Left cardiac atrium (tissue), 4 donors: ENCODE measurements around the gene FAM124A. TPM values are rescaled to one million over a fixed set of nuclear protein-coding genes. Genes with fewer than 3 reads are reported as not detected.

Source experiments
- ATAC-seq, 2 donors: fragments of 200-7000 bp; cut with Tn5 transposase; one replicate each; pipeline ENCODE4 v1.9.1; 2020; ENCODE audit warnings: mild to moderate bottlenecking in 2 of 2, moderate library complexity in 2 of 2
- DNase-seq: peaks from one replicate; pipeline ENCODE4 v3.0.0-alpha.2; 2020
- intact Hi-C, 2 donors: fragments of 100-400 bp; cut with DNase I; formaldehyde crosslinking; loops; one replicate each; pipeline versions ENCODE4 v1.14.1 to v1.15.1; 2022 to 2023
- total RNA-seq, 2 donors: library from RNA; stranded (reverse); fragmentation: NEBNext Ultra II Directional; extraction: Animal tissue kit (Norgen Biotek cat#: 25700); gene quantifications; one replicate each; pipeline ENCODE4 v1.2.1, GENCODE V29; 2021
- donor health status: DM: no; HTN: yes; CAD: no.
- donor health status: DM: no; HTN: yes; CAD: no; lungs with severe emphysema.
- donor health status: DM: yes; HTN: yes; CAD: no.
- donor health status: Dilated cardiomyopathy.

FAM124A gene
- total RNA-seq, 2 donors from 2014 or later = 5.9 to 10.0 TPM

DNA sequence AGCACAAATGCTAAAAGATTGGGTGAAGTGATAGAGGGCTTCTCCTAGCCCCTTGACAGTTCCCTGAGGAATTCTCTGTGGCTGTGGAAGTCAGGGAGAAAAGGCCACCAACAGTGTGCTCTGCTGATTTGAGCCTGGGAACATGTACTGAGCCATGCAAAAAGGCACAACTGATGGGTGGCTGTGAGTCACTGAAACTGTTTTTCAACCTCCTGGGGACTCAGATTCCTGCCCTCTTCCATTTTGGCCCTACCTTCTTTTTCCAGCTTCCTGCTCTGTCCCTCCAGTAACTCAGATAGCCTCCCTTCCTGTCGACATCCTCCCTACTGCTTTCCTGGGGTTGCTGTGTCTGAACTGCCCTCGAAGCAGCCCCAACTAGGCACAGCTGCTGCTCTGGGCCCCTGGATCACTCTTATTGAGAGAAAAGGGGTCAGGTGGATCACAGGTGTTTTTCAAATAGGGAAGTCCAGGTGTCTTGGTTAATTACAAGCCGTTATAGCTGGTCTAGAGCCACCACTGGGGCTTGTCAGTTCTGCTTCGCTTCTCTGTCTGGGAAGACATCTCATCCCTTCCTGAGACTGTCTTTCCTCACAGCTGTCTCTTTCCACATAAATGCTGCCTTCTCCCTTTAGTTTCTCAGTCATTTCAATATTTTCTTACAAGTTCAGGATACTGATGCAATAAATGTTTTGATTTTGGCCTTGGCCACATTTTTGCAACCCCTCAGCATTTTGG is 13.7 kb downstream of the FAM124A start:
- no peak for DNase-seq
- peak in 1 of 2 donors; percentile 42 for ATAC-seq
- intact Hi-C loops = loop anchor here in 1 of 2 donors (5.0 kb wide), 1 partner anchor 556 kb away; no protein-coding TSS in a partner anchor

DNA sequence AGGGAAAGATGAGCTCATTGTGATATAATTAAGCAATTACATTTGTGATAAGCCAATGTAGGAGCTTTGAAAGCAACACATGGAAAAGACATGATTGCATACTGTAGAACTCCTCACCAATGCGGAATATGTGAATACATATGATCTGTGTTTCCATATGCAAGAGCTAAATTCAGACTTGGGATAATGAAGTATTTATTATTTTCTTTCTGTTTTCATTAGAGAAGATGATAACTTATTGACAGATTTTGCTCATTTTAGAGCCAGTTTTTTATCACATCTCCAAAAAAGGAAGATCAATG is 14.2 kb downstream of the FAM124A start:
- ATAC-seq (peak in 1 of 2 donors; percentile 9), DNase-seq (no peak)
- intact Hi-C loops = loop anchor here in 1 of 2 donors (5.0 kb wide), 1 partner anchor 556 kb away; no protein-coding TSS in a partner anchor

- ATAC-seq (no peak), DNase-seq (no peak)
- intact Hi-C loops = loop anchor here in 1 of 2 donors (5.0 kb wide), 1 partner anchor 555 kb away; no protein-coding TSS in a partner anchor
Observed at GRCh38 chr13:51237386-51237785, 15.2 kb downstream of the FAM124A start.

- intact Hi-C loops = loop anchor here in 1 of 2 donors (5.0 kb wide), 1 partner anchor 554 kb away; no protein-coding TSS in a partner anchor
- DNase-seq (no peak), ATAC-seq (peak; percentile 39 to 64)
Observed at GRCh38 chr13:51237887-51238286, 15.7 kb downstream of the FAM124A start.

GRCh38 chr13:51240178-51240577 is 18.0 kb downstream of the FAM124A start:
- ATAC-seq = peak in 1 of 2 donors; percentile 65
- intact Hi-C loops = no loop called here
- DNase-seq = no peak

DNA sequence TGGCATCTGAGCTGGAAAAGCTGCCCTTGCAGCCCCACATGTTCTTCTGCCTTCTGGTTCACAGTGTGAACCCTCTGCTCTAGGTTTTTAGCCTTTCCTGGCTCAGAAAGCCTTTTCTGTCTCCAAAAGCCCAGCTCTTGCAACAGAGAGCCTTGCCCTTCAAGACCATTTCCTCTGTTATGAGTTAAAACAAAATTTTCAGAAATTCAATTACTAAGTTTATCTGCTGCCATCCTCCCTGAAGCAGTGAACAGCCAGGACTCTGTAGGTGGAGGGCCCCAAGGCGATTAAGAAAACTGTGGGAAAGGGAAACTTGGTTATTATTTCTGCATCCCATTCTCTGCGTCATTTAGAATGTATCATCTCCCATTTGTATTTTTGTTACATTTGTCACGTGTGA is 18.8 kb downstream of the FAM124A start:
- DNase-seq = no peak
- intact Hi-C loops = no loop called here
- ATAC-seq = peak; percentile 30 to 58

- DNase-seq (no peak), ATAC-seq (no peak)
- intact Hi-C loops = no loop called here
Observed at GRCh38 chr13:51241720-51242119, 19.5 kb downstream of the FAM124A start.

DNA sequence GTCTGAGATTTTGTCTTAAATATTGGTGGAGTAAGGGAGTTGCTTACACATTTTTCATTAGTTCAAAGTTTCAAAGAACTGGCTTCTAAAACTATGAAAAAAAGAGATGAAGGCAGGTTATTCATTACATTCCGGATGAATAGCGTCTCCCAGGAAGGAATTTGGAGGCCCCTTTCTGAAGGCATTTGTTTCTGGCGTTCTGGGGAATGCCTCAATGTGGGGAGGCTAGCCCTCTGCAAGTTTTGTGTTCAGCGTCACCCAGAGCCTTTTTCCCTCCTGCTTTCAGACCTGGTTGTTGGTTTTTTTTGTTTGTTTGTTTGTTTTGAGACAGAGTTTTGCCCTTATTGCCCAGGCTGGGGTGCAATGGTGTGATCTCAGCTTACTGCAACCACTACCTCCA is 21.0 kb downstream of the FAM124A start:
- DNase-seq = no peak
- intact Hi-C loops = no loop called here
- ATAC-seq = no peak

DNA sequence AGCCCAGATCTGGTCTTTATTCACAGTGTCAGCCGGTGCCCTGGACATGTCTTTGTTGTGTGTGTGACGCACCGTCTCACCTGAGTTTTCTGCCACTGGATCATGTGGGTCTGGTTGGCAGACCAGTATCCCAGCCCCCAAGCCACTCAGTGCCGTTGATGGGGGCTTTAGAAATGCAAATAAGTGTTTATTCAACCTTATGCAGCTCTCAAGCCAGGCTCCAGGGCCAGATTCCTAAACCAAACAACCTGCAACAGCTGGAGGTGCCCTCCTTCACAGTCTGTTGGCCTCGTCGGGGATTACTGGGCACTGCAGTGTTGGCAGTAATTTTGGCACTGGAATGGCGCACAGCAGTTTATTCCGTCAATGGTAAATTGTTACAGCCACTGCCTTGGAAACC is 21.6 kb downstream of the FAM124A start:
- ATAC-seq = no peak
- intact Hi-C loops = no loop called here
- DNase-seq = no peak

- intact Hi-C loops = no loop called here
- DNase-seq (no peak), ATAC-seq (no peak)
Observed at GRCh38 chr13:51244637-51245405, 22.6 kb downstream of the FAM124A start.

GRCh38 chr13:51245583-51245982 is 23.4 kb downstream of the FAM124A start:
- ATAC-seq = no peak

GRCh38 chr13:51246025-51246417 is 23.8 kb downstream of the FAM124A start:
- ATAC-seq (no peak), DNase-seq (no peak)
- intact Hi-C loops = no loop called here

More at GRCh38 chr13:51245583-51245982, 23.4 kb downstream of the FAM124A start:
- intact Hi-C loops = no loop called here
- no peak for DNase-seq

DNA sequence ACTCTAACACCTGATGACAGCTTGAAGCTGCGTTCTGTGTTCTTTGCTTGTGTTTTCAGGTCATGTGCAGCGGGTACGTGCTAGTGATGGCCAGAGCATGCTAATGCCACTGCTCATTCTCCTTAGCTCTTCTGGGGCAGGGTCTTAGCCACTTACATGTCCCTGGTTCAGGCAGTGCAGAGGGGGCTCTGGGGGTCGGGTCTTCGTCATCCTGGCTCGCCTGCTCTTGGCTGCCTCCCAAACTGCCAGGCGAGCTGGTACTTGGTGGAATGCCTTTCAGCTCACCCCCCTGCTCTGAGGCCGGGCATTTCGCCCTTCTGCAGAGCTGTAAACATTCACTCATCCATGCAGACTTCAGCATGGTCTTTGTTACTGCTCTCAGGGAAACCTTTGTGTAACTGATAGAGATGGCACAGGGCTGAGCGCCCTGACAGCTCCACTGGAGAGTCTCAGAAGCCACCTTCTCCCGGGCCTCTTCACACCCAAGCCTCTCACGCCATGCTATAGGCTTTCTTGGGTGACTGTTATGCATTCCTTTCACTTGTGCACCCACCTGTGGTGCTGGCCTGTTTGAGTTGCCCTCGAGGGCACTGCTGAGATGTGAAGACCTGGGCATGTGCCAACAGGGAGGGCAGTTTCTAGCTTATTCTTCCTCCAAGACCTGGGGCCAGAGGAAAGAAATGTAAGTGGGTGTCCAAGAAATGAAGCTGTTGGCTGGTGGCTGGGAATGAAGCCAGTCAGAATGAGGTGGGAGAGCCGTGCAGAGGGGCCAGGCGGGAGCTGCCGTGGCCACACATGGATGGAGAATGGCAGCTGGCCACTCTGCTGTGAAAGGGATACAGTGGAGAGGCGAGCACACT is 24.4 kb downstream of the FAM124A start:
- DNase-seq = peak; percentile 42
- ATAC-seq = peak; percentile 86 to 91
- intact Hi-C loops = no loop called here

GRCh38 chr13:51249255-51249654 is 27.1 kb downstream of the FAM124A start:
- intact Hi-C loops = no loop called here
- DNase-seq (no peak), ATAC-seq (no peak)

GRCh38 chr13:51249770-51250741 is 27.9 kb downstream of the FAM124A start:
- DNase-seq (no peak), ATAC-seq (no peak)
- intact Hi-C loops = no loop called here

- no peak for ATAC-seq
- intact Hi-C loops = no loop called here
- no peak for DNase-seq
Observed at GRCh38 chr13:51251480-51251879, 29.3 kb downstream of the FAM124A start.

GRCh38 chr13:51252954-51253532 is 30.8 kb downstream of the FAM124A start:
- intact Hi-C loops = no loop called here
- DNase-seq = no peak
- peak; percentile 54 to 69 for ATAC-seq

DNA sequence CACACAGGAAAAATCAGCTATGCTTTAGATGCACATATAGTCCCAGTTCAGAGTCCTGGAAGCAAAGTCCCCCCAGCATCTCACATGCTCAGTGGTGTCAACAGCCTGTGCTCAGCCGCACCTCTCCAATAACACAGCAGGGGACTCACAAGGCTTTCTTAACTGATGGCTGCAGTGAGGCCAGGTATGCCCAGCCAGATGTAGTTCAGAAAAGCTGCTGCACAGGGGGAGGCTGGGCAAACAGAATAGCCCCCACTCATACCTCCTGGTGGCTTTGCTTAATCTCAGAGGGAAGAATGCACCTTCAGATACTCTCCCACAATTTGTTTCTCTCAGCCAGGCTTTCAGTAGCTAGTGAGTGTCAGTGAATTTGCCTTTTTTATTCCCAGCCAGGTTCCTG is 33.4 kb downstream of the FAM124A start:
- no peak for ATAC-seq

More for the DNA sequence above, 33.4 kb downstream of the FAM124A start:
- DNase-seq = no peak
- intact Hi-C loops = no loop called here
